K562 (cell line): Measurements from ENCODE around the gene FRMPD2. TPM values are rescaled to one million over a fixed set of nuclear protein-coding genes. Genes with fewer than 3 reads are reported as not detected.

Experiments
- ASH1L ChIP-seq: fragments of 450-650 bp; IDR thresholded peaks from 2 replicates; pipeline ENCODE4 v1.6.1; 2018; ENCODE audit warnings: borderline replicate concordance, mild to moderate bottlenecking, low read depth; ENCODE audit not compliant: partially characterized antibody
- BACH1 ChIP-seq: fragments of 200-800 bp; sonication (Bioruptor generic); IDR thresholded peaks from 2 replicates; pipeline ENCODE4 v1.6.1; 2016; ENCODE audit warnings: missing genetic modification characterization, missing compliant biosample characterization
- HNRNPLL ChIP-seq: fragments of 200-400 bp; formaldehyde crosslinking; IDR thresholded peaks from 2 replicates; pipeline ENCODE4 v1.6.1; 2017; ENCODE audit warnings: low read length, low read depth, mild to moderate bottlenecking; ENCODE audit not compliant: poor library complexity, severe bottlenecking
- NFE2L1 ChIP-seq: fragments of 450-650 bp; IDR thresholded peaks from 2 replicates; pipeline ENCODE4 v1.6.1; 2016; ENCODE audit warnings: missing genetic modification characterization, low read depth, mild to moderate bottlenecking, missing compliant biosample characterization, moderate library complexity, borderline replicate concordance
- PCBP2 ChIP-seq: fragments of 200-400 bp; formaldehyde crosslinking; IDR thresholded peaks from 2 replicates; pipeline ENCODE4 v1.6.1; 2018; ENCODE audit warnings: low read length, low read depth, mild to moderate bottlenecking, moderate library complexity; ENCODE audit not compliant: poor library complexity, severe bottlenecking
- POLR3G ChIP-seq: IDR thresholded peaks from 2 replicates; pipeline ENCODE4 v1.6.1; 2011; ENCODE audit not compliant: insufficient read length, insufficient replicate concordance; ENCODE audit errors: extremely low read depth
- ZNF785 ChIP-seq: fragments of 250-450 bp; sonication (Bioruptor Pico); IDR thresholded peaks from 2 replicates; pipeline ENCODE4 v1.4.0; 2020; ENCODE audit warnings: mild to moderate bottlenecking
- polyA plus RNA-seq, 8 experiments: library from polyadenylated mRNA; depleted of rRNA in 4 of 8; stranded (reverse) in 5 of 8; unstranded in 3 of 8; fragments of >200 nt; fragmentation: Nextera tagmentation in 2 of 8; fragmentation: Illumina TruSeq in 1 of 8; extraction: Ambion mirVana in 2 of 8; extraction: Trizol in 1 of 8; gene quantifications; 2 replicates each; pipeline versions ENCODE4 v1.2.1 to v1.2.3, GENCODE V29; 2011 to 2014; ENCODE audit warnings: inconsistent platforms in 1 of 8, missing spikeins in 1 of 8
- total RNA-seq, 7 experiments: library from RNA; depleted of rRNA in 6 of 7; stranded (reverse); fragments of >200 nt in 6 of 7; fragmentation: Illumina TruSeq in 2 of 7; extraction: Trizol in 2 of 7; gene quantifications; 2 replicates each; pipeline versions ENCODE4 v1.2.1 to v1.2.3, GENCODE V29; 2011 to 2021; ENCODE audit warnings: low replicate concordance in 1 of 7
- TF ChIP-seq, protein P1 (sequence below): fragments of 200-800 bp; sonication (Bioruptor generic); IDR thresholded peaks from 2 replicates; pipeline ENCODE4 v1.6.1; 2016; ENCODE audit warnings: missing genetic modification characterization, missing compliant biosample characterization
- TF ChIP-seq, protein P2 (sequence below): fragments of 450-650 bp; formaldehyde crosslinking; IDR thresholded peaks from 2 replicates; pipeline ENCODE4 v1.4.0; 2020; ENCODE audit warnings: mild to moderate bottlenecking
- TF ChIP-seq, protein P3 (sequence below): fragments of 250-450 bp; sonication (Bioruptor Pico); IDR thresholded peaks from 2 replicates; pipeline ENCODE4 v1.8.0; 2022; ENCODE audit warnings: inconsistent platforms
- TF ChIP-seq, protein P4 (sequence below): sonication (generic); formaldehyde crosslinking; IDR thresholded peaks from 2 replicates; pipeline ENCODE4 v1.8.1; 2023; ENCODE audit warnings: missing genetic modification reagents, mild to moderate bottlenecking, borderline replicate concordance
- TF ChIP-seq, protein P5 (sequence below): sonication (generic); formaldehyde crosslinking; IDR thresholded peaks from 2 replicates; pipeline ENCODE4 v1.8.0; 2022; ENCODE audit warnings: missing genetic modification reagents, mild to moderate bottlenecking, moderate library complexity, borderline replicate concordance

FRMPD2 gene
- total and polyA plus RNA-seq, 9 of the 15 experiments (the other 6 are each of a cell fraction or from before 2014, with no cell fraction given), result 0.12 to 0.95 (median 0.33) TPM

DNA sequence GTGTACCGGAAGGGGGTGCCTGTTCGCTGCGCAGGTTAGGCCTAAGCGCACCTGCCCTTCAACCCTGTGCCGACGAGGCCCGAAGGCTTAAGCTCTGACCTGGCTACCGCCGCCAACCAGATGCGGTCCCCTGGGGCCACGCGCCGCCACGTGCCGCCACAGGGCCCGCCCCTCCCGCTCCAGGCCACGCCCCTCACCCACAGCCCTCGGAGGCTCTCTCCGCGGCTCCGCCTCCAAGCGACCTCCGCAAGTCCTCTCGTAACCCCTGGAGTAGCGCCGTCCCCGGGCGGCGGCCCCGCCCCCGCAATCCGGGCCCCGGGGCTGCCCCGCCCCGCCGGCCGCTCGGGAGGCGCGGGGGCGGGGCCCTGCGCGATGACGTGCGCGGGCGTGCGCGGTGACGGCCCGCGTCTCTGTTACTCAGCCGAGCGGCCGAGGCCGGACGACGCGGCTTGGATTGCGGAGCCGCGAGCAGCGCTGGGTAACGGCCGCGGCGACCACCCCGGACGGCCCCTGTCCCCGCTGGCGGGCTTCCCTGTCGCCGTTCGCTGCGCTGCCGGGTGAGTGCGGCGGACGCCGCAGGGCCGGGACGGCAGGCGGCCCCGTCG lies 31.9 kb upstream of the FRMPD2 start, which contains the start of gene MAPK8 (continued):
- TF ChIP-seq, protein P1, sequence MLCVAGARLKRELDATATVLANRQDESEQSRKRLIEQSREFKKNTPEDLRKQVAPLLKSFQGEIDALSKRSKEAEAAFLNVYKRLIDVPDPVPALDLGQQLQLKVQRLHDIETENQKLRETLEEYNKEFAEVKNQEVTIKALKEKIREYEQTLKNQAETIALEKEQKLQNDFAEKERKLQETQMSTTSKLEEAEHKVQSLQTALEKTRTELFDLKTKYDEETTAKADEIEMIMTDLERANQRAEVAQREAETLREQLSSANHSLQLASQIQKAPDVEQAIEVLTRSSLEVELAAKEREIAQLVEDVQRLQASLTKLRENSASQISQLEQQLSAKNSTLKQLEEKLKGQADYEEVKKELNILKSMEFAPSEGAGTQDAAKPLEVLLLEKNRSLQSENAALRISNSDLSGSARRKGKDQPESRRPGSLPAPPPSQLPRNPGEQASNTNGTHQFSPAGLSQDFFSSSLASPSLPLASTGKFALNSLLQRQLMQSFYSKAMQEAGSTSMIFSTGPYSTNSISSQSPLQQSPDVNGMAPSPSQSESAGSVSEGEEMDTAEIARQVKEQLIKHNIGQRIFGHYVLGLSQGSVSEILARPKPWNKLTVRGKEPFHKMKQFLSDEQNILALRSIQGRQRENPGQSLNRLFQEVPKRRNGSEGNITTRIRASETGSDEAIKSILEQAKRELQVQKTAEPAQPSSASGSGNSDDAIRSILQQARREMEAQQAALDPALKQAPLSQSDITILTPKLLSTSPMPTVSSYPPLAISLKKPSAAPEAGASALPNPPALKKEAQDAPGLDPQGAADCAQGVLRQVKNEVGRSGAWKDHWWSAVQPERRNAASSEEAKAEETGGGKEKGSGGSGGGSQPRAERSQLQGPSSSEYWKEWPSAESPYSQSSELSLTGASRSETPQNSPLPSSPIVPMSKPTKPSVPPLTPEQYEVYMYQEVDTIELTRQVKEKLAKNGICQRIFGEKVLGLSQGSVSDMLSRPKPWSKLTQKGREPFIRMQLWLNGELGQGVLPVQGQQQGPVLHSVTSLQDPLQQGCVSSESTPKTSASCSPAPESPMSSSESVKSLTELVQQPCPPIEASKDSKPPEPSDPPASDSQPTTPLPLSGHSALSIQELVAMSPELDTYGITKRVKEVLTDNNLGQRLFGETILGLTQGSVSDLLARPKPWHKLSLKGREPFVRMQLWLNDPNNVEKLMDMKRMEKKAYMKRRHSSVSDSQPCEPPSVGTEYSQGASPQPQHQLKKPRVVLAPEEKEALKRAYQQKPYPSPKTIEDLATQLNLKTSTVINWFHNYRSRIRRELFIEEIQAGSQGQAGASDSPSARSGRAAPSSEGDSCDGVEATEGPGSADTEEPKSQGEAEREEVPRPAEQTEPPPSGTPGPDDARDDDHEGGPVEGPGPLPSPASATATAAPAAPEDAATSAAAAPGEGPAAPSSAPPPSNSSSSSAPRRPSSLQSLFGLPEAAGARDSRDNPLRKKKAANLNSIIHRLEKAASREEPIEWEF (CRISPR knock-in tag), result no peak
- TF ChIP-seq, protein P2, sequence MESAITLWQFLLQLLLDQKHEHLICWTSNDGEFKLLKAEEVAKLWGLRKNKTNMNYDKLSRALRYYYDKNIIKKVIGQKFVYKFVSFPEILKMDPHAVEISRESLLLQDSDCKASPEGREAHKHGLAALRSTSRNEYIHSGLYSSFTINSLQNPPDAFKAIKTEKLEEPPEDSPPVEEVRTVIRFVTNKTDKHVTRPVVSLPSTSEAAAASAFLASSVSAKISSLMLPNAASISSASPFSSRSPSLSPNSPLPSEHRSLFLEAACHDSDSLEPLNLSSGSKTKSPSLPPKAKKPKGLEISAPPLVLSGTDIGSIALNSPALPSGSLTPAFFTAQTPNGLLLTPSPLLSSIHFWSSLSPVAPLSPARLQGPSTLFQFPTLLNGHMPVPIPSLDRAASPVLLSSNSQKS (CRISPR knock-in tag), result no peak
- TF ChIP-seq, protein P3, sequence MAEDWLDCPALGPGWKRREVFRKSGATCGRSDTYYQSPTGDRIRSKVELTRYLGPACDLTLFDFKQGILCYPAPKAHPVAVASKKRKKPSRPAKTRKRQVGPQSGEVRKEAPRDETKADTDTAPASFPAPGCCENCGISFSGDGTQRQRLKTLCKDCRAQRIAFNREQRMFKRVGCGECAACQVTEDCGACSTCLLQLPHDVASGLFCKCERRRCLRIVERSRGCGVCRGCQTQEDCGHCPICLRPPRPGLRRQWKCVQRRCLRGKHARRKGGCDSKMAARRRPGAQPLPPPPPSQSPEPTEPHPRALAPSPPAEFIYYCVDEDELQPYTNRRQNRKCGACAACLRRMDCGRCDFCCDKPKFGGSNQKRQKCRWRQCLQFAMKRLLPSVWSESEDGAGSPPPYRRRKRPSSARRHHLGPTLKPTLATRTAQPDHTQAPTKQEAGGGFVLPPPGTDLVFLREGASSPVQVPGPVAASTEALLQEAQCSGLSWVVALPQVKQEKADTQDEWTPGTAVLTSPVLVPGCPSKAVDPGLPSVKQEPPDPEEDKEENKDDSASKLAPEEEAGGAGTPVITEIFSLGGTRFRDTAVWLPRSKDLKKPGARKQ (CRISPR knock-in tag), result no peak
- TF ChIP-seq NFE2L1 (no peak), ASH1L (no peak), PCBP2 (no peak), BACH1 (no peak), HNRNPLL (peak; percentile 60), POLR3G (no peak), ZNF785 (CRISPR knock-in tag) (no peak)
- TF ChIP-seq, protein P4, sequence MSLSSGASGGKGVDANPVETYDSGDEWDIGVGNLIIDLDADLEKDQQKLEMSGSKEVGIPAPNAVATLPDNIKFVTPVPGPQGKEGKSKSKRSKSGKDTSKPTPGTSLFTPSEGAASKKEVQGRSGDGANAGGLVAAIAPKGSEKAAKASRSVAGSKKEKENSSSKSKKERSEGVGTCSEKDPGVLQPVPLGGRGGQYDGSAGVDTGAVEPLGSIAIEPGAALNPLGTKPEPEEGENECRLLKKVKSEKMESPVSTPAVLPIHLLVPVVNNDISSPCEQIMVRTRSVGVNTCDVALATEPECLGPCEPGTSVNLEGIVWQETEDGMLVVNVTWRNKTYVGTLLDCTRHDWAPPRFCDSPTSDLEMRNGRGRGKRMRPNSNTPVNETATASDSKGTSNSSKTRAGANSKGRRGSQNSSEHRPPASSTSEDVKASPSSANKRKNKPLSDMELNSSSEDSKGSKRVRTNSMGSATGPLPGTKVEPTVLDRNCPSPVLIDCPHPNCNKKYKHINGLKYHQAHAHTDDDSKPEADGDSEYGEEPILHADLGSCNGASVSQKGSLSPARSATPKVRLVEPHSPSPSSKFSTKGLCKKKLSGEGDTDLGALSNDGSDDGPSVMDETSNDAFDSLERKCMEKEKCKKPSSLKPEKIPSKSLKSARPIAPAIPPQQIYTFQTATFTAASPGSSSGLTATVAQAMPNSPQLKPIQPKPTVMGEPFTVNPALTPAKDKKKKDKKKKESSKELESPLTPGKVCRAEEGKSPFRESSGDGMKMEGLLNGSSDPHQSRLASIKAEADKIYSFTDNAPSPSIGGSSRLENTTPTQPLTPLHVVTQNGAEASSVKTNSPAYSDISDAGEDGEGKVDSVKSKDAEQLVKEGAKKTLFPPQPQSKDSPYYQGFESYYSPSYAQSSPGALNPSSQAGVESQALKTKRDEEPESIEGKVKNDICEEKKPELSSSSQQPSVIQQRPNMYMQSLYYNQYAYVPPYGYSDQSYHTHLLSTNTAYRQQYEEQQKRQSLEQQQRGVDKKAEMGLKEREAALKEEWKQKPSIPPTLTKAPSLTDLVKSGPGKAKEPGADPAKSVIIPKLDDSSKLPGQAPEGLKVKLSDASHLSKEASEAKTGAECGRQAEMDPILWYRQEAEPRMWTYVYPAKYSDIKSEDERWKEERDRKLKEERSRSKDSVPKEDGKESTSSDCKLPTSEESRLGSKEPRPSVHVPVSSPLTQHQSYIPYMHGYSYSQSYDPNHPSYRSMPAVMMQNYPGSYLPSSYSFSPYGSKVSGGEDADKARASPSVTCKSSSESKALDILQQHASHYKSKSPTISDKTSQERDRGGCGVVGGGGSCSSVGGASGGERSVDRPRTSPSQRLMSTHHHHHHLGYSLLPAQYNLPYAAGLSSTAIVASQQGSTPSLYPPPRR (CRISPR knock-in tag), result peak; percentile 74; the same call in 1 of the 2 replicates
- TF ChIP-seq, protein P5, sequence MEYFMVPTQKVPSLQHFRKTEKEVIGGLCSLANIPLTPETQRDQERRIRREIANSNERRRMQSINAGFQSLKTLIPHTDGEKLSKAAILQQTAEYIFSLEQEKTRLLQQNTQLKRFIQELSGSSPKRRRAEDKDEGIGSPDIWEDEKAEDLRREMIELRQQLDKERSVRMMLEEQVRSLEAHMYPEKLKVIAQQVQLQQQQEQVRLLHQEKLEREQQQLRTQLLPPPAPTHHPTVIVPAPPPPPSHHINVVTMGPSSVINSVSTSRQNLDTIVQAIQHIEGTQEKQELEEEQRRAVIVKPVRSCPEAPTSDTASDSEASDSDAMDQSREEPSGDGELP, result peak; percentile 86; the same call in 1 of the 2 replicates
